Heart left ventricle (tissue), 16 donors: ENCODE data around the gene ROBO1. TPM values are rescaled to one million over a fixed set of nuclear protein-coding genes. Genes with fewer than 3 reads are reported as not detected.

Source experiments
- ATAC-seq, 4 donors: fragments of 200-7000 bp; cut with Tn5 transposase; one replicate each; pipeline ENCODE4 v1.9.1; 2020 to 2022; ENCODE audit warnings: moderate library complexity in 4 of 4, mild to moderate bottlenecking in 3 of 4, moderate number of reproducible peaks in 1 of 4
- DNase-seq, 5 donors: peaks; one replicate each; pipeline ENCODE4 v3.0.0-alpha.2; 2020
- H3K27ac ChIP-seq, 12 donors: fragments of 200-600 bp; sonication (generic) in 4 of 12; one replicate each; pipeline versions ENCODE4 v1.5.0 to v1.8.0; 2016 to 2022; ENCODE audit warnings: mild to moderate bottlenecking in 2 of 12
- H3K27me3 ChIP-seq, 9 donors: fragments of 200-600 bp; sonication (generic) in 2 of 9; one replicate each; pipeline versions ENCODE4 v1.5.1 to v1.8.0; 2016 to 2022; ENCODE audit warnings: mild to moderate bottlenecking in 3 of 9
- H3K36me3 ChIP-seq, 9 donors: fragments of 200-600 bp; sonication (generic) in 2 of 9; one replicate each; pipeline versions ENCODE4 v1.5.0 to v1.8.0; 2018 to 2022; ENCODE audit warnings: mild to moderate bottlenecking in 2 of 9
- H3K4me1 ChIP-seq, 12 donors: fragments of 200-600 bp; sonication (generic) in 4 of 12; one replicate each; pipeline versions ENCODE4 v1.5.0 to v1.8.0; 2016 to 2022; ENCODE audit warnings: mild to moderate bottlenecking in 3 of 12
- H3K4me3 ChIP-seq, 12 donors: fragments of 200-600 bp; sonication (generic) in 4 of 12; one replicate each; pipeline versions ENCODE4 v1.5.0 to v1.8.0; 2017 to 2022; ENCODE audit warnings: mild to moderate bottlenecking in 9 of 12, moderate library complexity in 4 of 12
- H3K9me3 ChIP-seq, 12 donors: fragments of 200-600 bp; sonication (generic) in 4 of 12; one replicate each; pipeline versions ENCODE4 v1.5.0 to v1.8.0; 2016 to 2022; ENCODE audit warnings: mild to moderate bottlenecking in 1 of 12
- CTCF ChIP-seq, 12 donors: fragments of 200-600 bp; sonication (generic) in 4 of 12; IDR thresholded peaks; one replicate each; pipeline versions ENCODE4 v1.5.0 to v1.8.0; 2018 to 2022; ENCODE audit warnings: antibody characterized with exemption in 12 of 12, mild to moderate bottlenecking in 5 of 12
- POLR2A ChIP-seq, 2 donors: fragments of 450-650 bp; IDR thresholded peaks; one replicate each; pipeline ENCODE4 v1.6.1; 2017; ENCODE audit warnings: antibody characterized with exemption in 2 of 2, mild to moderate bottlenecking in 2 of 2, moderate library complexity in 2 of 2
- WGBS, 4 donors: extraction: QIAGEN DNeasy Blood & Tissue Kit in 2 of 4; methylation state at CpG; one replicate each; pipeline versions ENCODE4 v1.1.5 to v1.1.7; 2013 to 2018; 5-methylcytosine and 5-hydroxymethylcytosine counted together
- intact Hi-C, 10 donors: fragments of 100-400 bp; cut with DNase I; formaldehyde crosslinking; loops; one replicate each; pipeline versions ENCODE4 v1.11.1 to v1.14.2; 2022
- polyA plus RNA-seq, 2 donors: library from polyadenylated mRNA; stranded (reverse); fragments of 200-250 nt; gene quantifications; one replicate each; pipeline ENCODE4 v1.2.3, GENCODE V29; 2013
- total RNA-seq, 9 donors: library from RNA; depleted of rRNA in 2 of 9; stranded (reverse); fragments of >200 nt in 2 of 9; fragmentation: NEBNext Ultra II Directional in 3 of 9; extraction: Animal tissue kit (Norgen Biotek cat#: 25700) in 3 of 9; gene quantifications; one replicate each; pipeline versions ENCODE4 v1.1.0 to v1.2.4, GENCODE V29; 2016 to 2023
- donor health status: ischemic (EF 13 %, LVEDD 7.1; RV severe dilation, severe dysfunction).
- donor health status: healthy with polysubstance abuse.
- donor health status: DM: no; HTN: yes; CAD: no.
- donor health status: DM: no; HTN: no; CAD: no.
- donor health status: ischemic (EF 25% LVEDD 6.9; RV normal size, moderate dysfunction).
- donor health status: ischemic (EF 25% LVEDD 5.7; RV mildly dilated, moderate dysfunction).
- donor health status: healthy.
- donor health status: DM: yes; HTN: yes; CAD: no.
- donor health status: ischemic (EF 35%, LVEDD 5.7; RV mildly dilated, moderate dysfunction).
- donor health status: nonischemic (EF 11% LVEDD 7.7; RV severe dilation, severe dysfunction).
- donor health status: DM: yes; HTN: yes; CAD: no.
- donor health status: PGD.
- donor health status: ischemic (EF 29% LVEDD 5.4; RV normal size, mild dysfunction).
- donor health status: nonischemic (EF 23%, LVEDD 6.1; RV moderate dilation, normal function).

The ROBO1 gene
- total and polyA plus RNA-seq, 11 donors = 1.4 to 14.8 (median 5.7) TPM

- no peak overlapping the region for H3K4me3 ChIP-seq
- no peak overlapping the region for H3K27ac ChIP-seq
- DNase-seq = no peak
- no peaks in the 10 kb centered on the region for H3K36me3 ChIP-seq
- no peak for ATAC-seq
- WGBS, 4 donors = 68 to 72% (median 72%) methylated on average over 5 of the region's 5 CpGs
- no peaks in the 10 kb centered on the region for H3K27me3 ChIP-seq
- no peak for TF ChIP-seq CTCF (IDR thresholded peaks at IDR 0.05)
- no peak for TF ChIP-seq POLR2A (IDR thresholded peaks at IDR 0.05)
- H3K4me1 ChIP-seq = peaks cover 0 to 3% (median 0%) of the 10 kb centered on the region in 12 donors
- peaks cover 0 to 3% (median 0%) of the 10 kb centered on the region in 12 donors for H3K9me3 ChIP-seq
- intact Hi-C loops = no loop called here
Measured at GRCh38 chr3:78765671-78766485, 1001.9 kb downstream of the ROBO1 start.

GRCh38 chr3:78764634-78765033, 1003.2 kb downstream of the ROBO1 start:
- Histone ChIP-seq H3K4me3 (peak overlapping the region in 2 of 12 donors; percentile 5 to 9), H3K27ac (peak overlapping the region in 1 of 12 donors; percentile 9), H3K36me3 (no peaks in the 10 kb centered on the region), H3K9me3 (peaks cover 0 to 3% (median 0%) of the 10 kb centered on the region in 12 donors), H3K27me3 (no peaks in the 10 kb centered on the region), H3K4me1 (peaks cover 0 to 3% (median 0%) of the 10 kb centered on the region in 12 donors)
- DNase-seq = no peak
- TF ChIP-seq CTCF (IDR thresholded peaks at IDR 0.05) (no peak), POLR2A (IDR thresholded peaks at IDR 0.05) (no peak)
- intact Hi-C loops = no loop called here
- WGBS, 4 donors = 86 to 93% (median 90%) methylated on average over 3 of the region's 3 CpGs
- ATAC-seq = no peak

GRCh38 chr3:78762121-78762520, 1005.7 kb downstream of the ROBO1 start:
- H3K27me3 ChIP-seq = no peaks in the 10 kb centered on the region
- TF ChIP-seq CTCF (IDR thresholded peaks at IDR 0.05) (no peak), POLR2A (IDR thresholded peaks at IDR 0.05) (no peak)
- no peak for ATAC-seq
- intact Hi-C loops = no loop called here
- no peaks in the 10 kb centered on the region for H3K9me3 ChIP-seq
- no peak overlapping the region for H3K27ac ChIP-seq
- WGBS, 4 donors = 78 to 87% (median 84%) methylated on average over 1 of the region's 1 CpG
- no peak for DNase-seq
- H3K4me3 ChIP-seq = no peak overlapping the region
- peaks cover 0 to 3% (median 0%) of the 10 kb centered on the region in 12 donors for H3K4me1 ChIP-seq
- no peaks in the 10 kb centered on the region for H3K36me3 ChIP-seq

GRCh38 chr3:78761126-78761525, 1006.7 kb downstream of the ROBO1 start:
- TF ChIP-seq CTCF (IDR thresholded peaks at IDR 0.05) = no peak
- TF ChIP-seq POLR2A (IDR thresholded peaks at IDR 0.05) = no peak
- peaks cover 0 to 3% (median 0%) of the 10 kb centered on the region in 12 donors for H3K4me1 ChIP-seq
- no peaks in the 10 kb centered on the region for H3K27me3 ChIP-seq
- 66 to 72% (median 69%) methylated on average over 2 of the region's 2 CpGs for WGBS, 4 donors
- intact Hi-C loops = no loop called here
- no peak for DNase-seq
- no peak overlapping the region for H3K27ac ChIP-seq
- no peak for ATAC-seq
- H3K4me3 ChIP-seq = no peak overlapping the region
- H3K36me3 ChIP-seq = no peaks in the 10 kb centered on the region
- no peaks in the 10 kb centered on the region for H3K9me3 ChIP-seq
